ENCODE results near the gene DGKI.

Gene DGKI

DNA sequence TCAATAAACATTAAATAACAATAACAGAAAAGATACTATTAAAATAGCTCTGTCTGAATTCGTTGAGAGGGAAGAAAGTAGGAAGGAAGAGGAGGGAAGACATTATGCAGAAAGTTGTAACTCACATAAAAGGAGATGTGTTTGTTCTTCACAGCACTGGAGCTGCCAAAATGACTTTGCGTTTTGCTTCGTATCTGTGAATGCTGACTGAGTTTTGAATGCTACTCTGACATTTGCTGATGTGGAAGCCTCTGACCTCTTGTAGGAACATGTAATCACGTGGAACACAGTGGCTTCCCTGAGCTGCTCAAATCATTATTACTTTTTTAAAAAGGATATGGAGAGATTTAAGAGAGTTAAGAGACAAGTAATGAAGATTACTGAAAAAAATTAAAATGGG, 15.6 kb upstream of the DGKI start:
- no peak for TF ChIP-seq GATA2 (IDR thresholded peaks at IDR 0.05; ENCODE audit: low read depth, low read length)

DNA sequence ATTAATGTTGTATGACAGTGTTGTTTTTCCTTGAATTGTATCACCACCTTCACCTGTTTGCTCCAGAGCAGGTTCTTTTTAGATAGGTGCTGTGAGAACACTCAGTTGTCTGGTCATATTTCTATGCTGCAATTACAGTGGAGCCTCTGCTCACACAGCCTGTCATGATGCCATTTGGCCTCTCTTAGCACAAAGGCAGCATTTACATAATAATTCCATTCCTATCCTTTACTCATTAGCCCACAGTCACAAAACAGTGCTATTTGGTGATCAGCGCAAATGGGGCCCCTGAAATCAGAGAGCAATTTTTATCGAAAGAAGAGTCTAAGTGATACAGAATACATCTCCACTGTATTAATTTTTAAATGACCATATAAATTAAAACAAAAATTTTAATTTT, 13.8 kb upstream of the DGKI start:
- no peak for TF ChIP-seq GATA2 (IDR thresholded peaks at IDR 0.05; ENCODE audit: low read depth, low read length)

- TF ChIP-seq GATA3 (IDR thresholded peaks at IDR 0.05; ENCODE audit: low read depth, low read length) (no peak), GATA2 (IDR thresholded peaks at IDR 0.05; ENCODE audit: low read depth, low read length) (no peak)
These were observed 6.3 kb upstream of the DGKI start for GRCh38 chr7:137853053-137853452.

DNA sequence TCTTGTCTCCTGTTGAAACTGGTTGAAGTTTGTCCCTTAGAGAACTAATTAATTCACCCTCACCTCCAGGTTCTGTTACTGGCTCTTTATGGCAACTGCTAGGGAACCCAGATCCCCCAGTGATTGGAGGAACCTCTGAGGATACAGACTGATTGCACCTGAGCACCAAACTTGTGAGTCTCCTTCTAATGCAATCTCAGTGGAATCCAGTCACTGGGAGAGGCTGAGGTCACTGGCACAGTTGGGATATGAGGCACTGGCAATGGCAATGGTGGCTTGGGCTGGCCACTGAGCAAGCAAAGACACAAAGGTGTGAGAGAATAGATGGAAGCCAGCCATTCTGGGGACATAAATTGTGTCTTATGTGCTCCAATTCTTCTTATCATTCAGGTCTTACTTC, 5.3 kb upstream of the DGKI start:
- TF ChIP-seq GATA3 (IDR thresholded peaks at IDR 0.05; ENCODE audit: low read depth, low read length) (no peak), GATA2 (IDR thresholded peaks at IDR 0.05; ENCODE audit: low read depth, low read length) (no peak)

DNA sequence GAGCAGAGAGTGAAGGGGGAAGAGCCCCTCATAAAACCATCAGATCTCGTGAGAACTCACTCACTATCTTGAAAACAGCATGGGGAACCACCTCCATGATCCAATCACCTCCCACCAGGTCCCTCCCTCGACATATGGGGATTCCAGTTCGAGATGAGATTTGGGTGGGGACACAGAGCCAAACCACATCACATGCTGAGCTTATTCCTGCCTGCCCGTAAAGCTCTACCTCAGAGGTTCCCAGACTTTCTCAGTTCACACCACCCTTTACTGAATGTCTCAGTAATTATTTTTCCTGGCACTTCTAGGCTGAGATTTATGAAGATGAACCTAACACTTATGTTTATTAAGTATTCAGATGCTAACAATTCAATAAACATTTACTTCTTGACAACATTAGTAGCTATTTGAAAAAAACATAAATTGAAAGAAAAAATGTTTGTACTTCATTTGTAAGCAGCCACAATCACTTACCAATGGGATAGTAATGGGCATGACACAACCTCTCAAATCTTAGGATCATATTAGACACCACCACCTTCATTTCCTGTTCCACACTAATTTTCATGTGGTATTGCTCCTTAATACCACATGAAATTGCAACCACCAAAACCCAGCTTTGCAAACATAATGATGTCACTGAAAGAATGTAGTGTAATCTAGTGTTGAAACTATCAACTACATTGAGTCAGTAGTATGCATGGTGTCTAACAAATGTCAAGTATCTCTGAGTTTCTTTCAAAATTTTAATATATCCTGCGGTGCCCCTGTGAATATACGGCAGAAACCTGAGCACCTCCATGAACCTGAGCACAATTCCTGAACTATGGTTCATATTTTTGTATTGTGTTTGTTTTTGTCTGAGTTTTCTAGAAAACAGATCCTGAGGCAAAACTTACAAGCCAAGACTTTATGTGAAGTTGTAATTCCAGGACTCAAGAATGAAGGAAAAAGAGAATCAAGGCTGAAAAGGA, 4.5 kb upstream of the DGKI start:
- TF ChIP-seq GATA3 (IDR thresholded peaks at IDR 0.05; ENCODE audit: low read depth, low read length) (no peak), GATA2 (IDR thresholded peaks at IDR 0.05; ENCODE audit: low read depth, low read length) (no peak)

GRCh38 chr7:137850571-137850970, 3.8 kb upstream of the DGKI start:
- TF ChIP-seq GATA2 (IDR thresholded peaks at IDR 0.05; ENCODE audit: low read depth, low read length) (no peak), GATA3 (IDR thresholded peaks at IDR 0.05; ENCODE audit: low read depth, low read length) (no peak)

DNA sequence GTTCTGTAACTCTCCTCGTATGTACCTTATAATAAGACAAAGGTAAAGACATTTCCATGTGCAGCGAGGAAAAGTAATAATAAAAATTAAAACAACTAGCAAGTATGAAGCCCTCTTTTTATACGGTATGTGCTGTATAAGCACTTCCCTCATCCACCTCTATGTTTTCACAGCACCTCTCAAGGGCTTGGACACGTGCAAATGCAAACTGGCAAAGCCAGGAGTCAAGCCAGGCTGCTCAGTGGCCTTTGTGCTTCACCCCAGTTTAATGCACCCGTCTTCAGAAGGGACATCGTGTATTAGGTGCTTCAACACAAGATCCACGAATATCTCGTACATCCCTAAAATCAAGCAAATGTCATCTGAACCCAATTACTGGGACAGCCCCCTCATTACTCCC, 1.3 kb upstream of the DGKI start:
- TF ChIP-seq GATA2 (IDR thresholded peaks at IDR 0.05; ENCODE audit: low read depth, low read length) (no peak), GATA3 (IDR thresholded peaks at IDR 0.05; ENCODE audit: low read depth, low read length) (no peak)

GRCh38 chr7:137847568-137848050, 835 bp upstream of the DGKI start:
- no peak for TF ChIP-seq GATA3 (IDR thresholded peaks at IDR 0.05; ENCODE audit: low read depth, low read length)
- no peak for TF ChIP-seq GATA2 (IDR thresholded peaks at IDR 0.05; ENCODE audit: low read depth, low read length)

GRCh38 chr7:137846549-137846826, 286 bp downstream of the DGKI start:
- TF ChIP-seq GATA2 (IDR thresholded peaks at IDR 0.05; ENCODE audit: low read depth, low read length) = no peak
- TF ChIP-seq GATA3 (IDR thresholded peaks at IDR 0.05; ENCODE audit: low read depth, low read length) = no peak

GRCh38 chr7:137844677-137845425, 1.9 kb downstream of the DGKI start:
- TF ChIP-seq GATA3 (IDR thresholded peaks at IDR 0.05; ENCODE audit: low read depth, low read length) = no peak

DNA sequence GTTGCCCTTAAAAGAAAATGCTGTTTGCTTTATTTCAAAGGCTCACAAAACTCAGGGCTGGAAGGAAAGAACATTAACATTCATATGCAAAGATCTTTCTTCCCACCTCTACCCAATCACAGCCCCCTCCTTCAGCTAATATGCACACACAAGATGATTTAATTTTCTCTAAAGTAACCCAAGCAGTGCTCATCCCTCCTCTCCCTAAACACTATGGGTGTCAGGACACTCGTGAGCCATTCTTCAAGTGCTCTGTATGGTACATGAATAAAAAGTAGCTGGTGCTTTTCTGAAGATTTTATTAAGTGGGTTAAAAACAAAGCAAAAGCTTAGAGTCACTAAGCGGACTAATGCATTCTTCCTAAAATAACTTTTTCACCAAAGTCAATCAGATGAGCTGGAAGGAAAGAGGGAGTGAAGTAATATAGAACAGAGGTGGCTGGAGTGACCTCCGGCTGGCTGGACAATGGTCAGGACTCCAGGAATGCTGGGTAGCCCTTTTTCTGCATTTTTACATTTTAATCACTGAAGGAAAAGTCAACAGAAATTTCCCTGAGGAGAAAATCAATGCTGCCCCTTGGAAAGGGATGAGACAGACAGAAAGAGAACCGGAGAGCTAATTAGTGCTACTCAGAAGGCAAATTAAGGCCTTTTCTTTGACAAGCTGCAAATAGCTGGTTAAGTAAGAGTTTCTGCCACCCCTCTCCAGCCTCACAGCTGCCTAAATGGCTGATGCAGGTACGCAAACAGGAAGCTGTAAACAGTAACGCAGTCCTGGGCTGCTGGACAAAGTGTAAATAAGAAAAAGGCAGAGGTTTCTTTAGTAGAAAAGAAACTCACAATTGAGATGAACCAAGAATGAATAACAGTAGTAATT, 6.6 kb downstream of the DGKI start:
- TF ChIP-seq GATA3 (IDR thresholded peaks at IDR 0.05; ENCODE audit: low read depth, low read length) = no peak

DNA sequence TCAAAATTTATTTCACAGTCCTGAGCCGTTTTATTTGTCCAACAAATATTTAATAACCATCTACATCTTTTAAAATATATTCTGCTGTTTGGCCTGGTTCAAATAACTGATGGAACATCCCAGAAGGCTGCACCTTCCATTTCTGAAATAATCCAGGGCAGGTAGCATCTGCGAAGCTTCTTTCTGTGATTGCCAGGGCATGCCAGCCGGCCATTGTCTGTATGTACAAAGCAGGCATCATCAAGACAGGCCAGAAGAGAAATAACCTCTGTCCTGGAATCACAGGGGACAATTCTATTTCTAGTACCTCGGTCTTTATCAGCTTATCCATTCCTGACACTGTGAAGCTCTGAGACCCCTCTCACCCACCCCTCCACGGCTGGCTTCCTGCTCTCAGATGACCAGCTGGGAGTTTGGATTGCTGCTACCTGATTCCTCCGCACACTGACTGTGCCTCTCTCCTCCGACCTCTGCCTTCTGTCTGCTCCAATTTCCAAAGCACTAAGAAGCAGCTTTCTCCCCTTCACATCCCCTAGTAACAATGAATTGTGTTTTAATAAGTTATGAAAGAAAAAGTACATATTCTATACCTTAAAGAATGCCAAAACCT, 8.0 kb downstream of the DGKI start:
- TF ChIP-seq GATA3 (IDR thresholded peaks at IDR 0.05; ENCODE audit: low read depth, low read length) (no peak), GATA2 (IDR thresholded peaks at IDR 0.05; ENCODE audit: low read depth, low read length) (no peak)

- TF ChIP-seq GATA3 (IDR thresholded peaks at IDR 0.05; ENCODE audit: low read depth, low read length) (no peak), GATA2 (IDR thresholded peaks at IDR 0.05; ENCODE audit: low read depth, low read length) (no peak)
These were observed 10.2 kb downstream of the DGKI start for GRCh38 chr7:137836541-137836940.

GRCh38 chr7:137836113-137836509, 10.7 kb downstream of the DGKI start:
- no peak for TF ChIP-seq GATA2 (IDR thresholded peaks at IDR 0.05; ENCODE audit: low read depth, low read length)
- TF ChIP-seq GATA3 (IDR thresholded peaks at IDR 0.05; ENCODE audit: low read depth, low read length) = no peak

All from SH-SY5Y (cell line).